Neural cell (in vitro differentiated cells): ENCODE measurements around the gene SH3RF1.

Experiments used
- CTCF ChIP-seq: fragments of 450-650 bp; IDR thresholded peaks from 2 replicates; pipeline ENCODE4 v1.5.1; 2014; ENCODE audit warnings: antibody characterized with exemption, mild to moderate bottlenecking, moderate library complexity; ENCODE audit not compliant: poor library complexity, severe bottlenecking
- EZH2 ChIP-seq: fragments of 200-600, 300-800 bp; shearing (Covaris generic), sonication (generic); IDR thresholded peaks from 2 replicates; pipeline ENCODE4 v1.6.1; 2014; ENCODE audit warnings: antibody characterized with exemption, low read length, borderline replicate concordance, mild to moderate bottlenecking; ENCODE audit not compliant: insufficient read depth, poor library complexity, severe bottlenecking
- MXI1 ChIP-seq: fragments of 450-650 bp; conservative IDR thresholded peaks from 2 replicates; pipeline ENCODE4 v1.6.1; 2014; ENCODE audit warnings: antibody characterized with exemption, mild to moderate bottlenecking; ENCODE audit not compliant: poor library complexity, severe bottlenecking

GRCh38 chr4:169047956-169048355 is 222.8 kb downstream of the SH3RF1 start:
- no peak for TF ChIP-seq CTCF
- TF ChIP-seq EZH2 = no peak
- TF ChIP-seq MXI1 = no peak
